Fibroblast of lung (primary cell): ENCODE results near the gene DIS3L2. TPM values are rescaled to one million over a fixed set of nuclear protein-coding genes. Genes with fewer than 3 reads are reported as not detected.

Experiments used
- DNase-seq, 2 donors: peaks; one replicate each; pipeline versions ENCODE4 v3.0.0 to v3.0.0-alpha.2; 2010; ENCODE audit warnings: low read depth in 2 of 2
- H2AFZ ChIP-seq: 2 replicates; pipeline ENCODE4 v1.5.1; 2012; ENCODE audit warnings: low read length, control low read depth, inconsistent platforms
- H3K27ac ChIP-seq: 2 replicates; pipeline ENCODE4 v1.5.1; 2011; ENCODE audit warnings: low read length, control low read depth; ENCODE audit not compliant: insufficient read depth
- H3K27me3 ChIP-seq: 2 replicates; pipeline ENCODE4 v1.5.1; 2011; ENCODE audit warnings: mild to moderate bottlenecking, low read length; ENCODE audit not compliant: control insufficient read depth, insufficient read depth
- H3K36me3 ChIP-seq: 2 replicates; pipeline ENCODE4 v1.5.1; 2011; ENCODE audit warnings: low read length; ENCODE audit not compliant: control insufficient read depth, insufficient read depth
- H3K4me1 ChIP-seq: 2 replicates; pipeline ENCODE4 v1.5.1; 2011; ENCODE audit warnings: low read length; ENCODE audit not compliant: control insufficient read depth, insufficient read depth; ENCODE audit errors: extremely low read depth
- H3K4me2 ChIP-seq: 2 replicates; pipeline ENCODE4 v1.5.1; 2011; ENCODE audit warnings: low read length, control low read depth; ENCODE audit not compliant: insufficient read depth; ENCODE audit errors: extremely low read depth
- H3K4me3 ChIP-seq, 4 experiments: fragments of 200-600 bp in 1 of 4; sonication (generic) in 1 of 4; replicated peaks in 1 of 4; 2 replicates each; pipeline ENCODE4 v1.5.1; 2011 to 2016; ENCODE audit warnings: low read length in 4 of 4, low read depth in 3 of 4, mild to moderate bottlenecking in 3 of 4, control low read depth in 2 of 4, inconsistent platforms in 1 of 4, mixed read lengths in 1 of 4; ENCODE audit not compliant: insufficient read depth in 1 of 4; ENCODE audit errors: control extremely low read depth in 1 of 4
- H3K79me2 ChIP-seq: 2 replicates; pipeline ENCODE4 v1.5.1; 2012; ENCODE audit warnings: mild to moderate bottlenecking, low read length, inconsistent platforms; ENCODE audit not compliant: control insufficient read depth, insufficient read depth
- H3K9ac ChIP-seq: 2 replicates; pipeline ENCODE4 v1.5.1; 2011; ENCODE audit warnings: mild to moderate bottlenecking, low read length, control low read depth; ENCODE audit not compliant: insufficient read depth
- H3K9me3 ChIP-seq: 2 replicates; pipeline ENCODE4 v1.5.1; 2012; ENCODE audit warnings: low read depth, low read length; ENCODE audit not compliant: control insufficient read depth, insufficient read depth
- H4K20me1 ChIP-seq: 2 replicates; pipeline ENCODE4 v1.5.1; 2011; ENCODE audit warnings: low read length; ENCODE audit not compliant: control insufficient read depth, insufficient read depth; ENCODE audit errors: extremely low read depth
- EZH2 ChIP-seq: IDR thresholded peaks from 2 replicates; pipeline ENCODE4 v1.5.1; 2012; ENCODE audit warnings: low read length, control low read depth, mild to moderate bottlenecking; ENCODE audit errors: missing control alignments
- polyA plus RNA-seq, 2 donors: library from polyadenylated mRNA; depleted of rRNA in 1 of 2; stranded (reverse) in 1 of 2; unstranded in 1 of 2; fragments of >200 nt; gene quantifications; 2 replicates each; pipeline ENCODE4 v1.2.1, GENCODE V29; 2011 to 2012; ENCODE audit warnings: missing spikeins in 1 of 2
- total RNA-seq: library from RNA; depleted of rRNA; stranded (reverse); fragments of >200 nt; gene quantifications from 2 replicates; pipeline ENCODE4 v1.2.1, GENCODE V29; 2014
- TF ChIP-seq, protein P1 (sequence below), 2 donors: IDR thresholded peaks in 1 of 2; conservative IDR thresholded peaks in 1 of 2; 1 replicate in 1 of 2; 2 replicates in 1 of 2; pipeline ENCODE4 v1.5.1; 2011 to 2012; ENCODE audit warnings: low read length in 2 of 2, control low read depth in 1 of 2, inconsistent platforms in 1 of 2, low read depth in 1 of 2, mild to moderate bottlenecking in 1 of 2

The DIS3L2 gene
- total and polyA plus RNA-seq, 2 donors (not counting 1 experiment from before 2014, with no cell fraction given) = 5.2 to 15.2 TPM

- Histone ChIP-seq H3K4me3 (no peak overlapping the region), H3K79me2 (no peaks in the 10 kb centered on the region), H3K9me3 (no peaks in the 10 kb centered on the region), H3K9ac (no peak overlapping the region), H3K4me1 (no peaks in the 10 kb centered on the region), H3K36me3 (no peaks in the 10 kb centered on the region), H3K27ac (no peak overlapping the region), H3K4me2 (no peak overlapping the region), H3K27me3 (peaks cover 16% of the 10 kb centered on the region), H4K20me1 (no peaks in the 10 kb centered on the region), H2AFZ (no peak overlapping the region)
- TF ChIP-seq, protein P1, sequence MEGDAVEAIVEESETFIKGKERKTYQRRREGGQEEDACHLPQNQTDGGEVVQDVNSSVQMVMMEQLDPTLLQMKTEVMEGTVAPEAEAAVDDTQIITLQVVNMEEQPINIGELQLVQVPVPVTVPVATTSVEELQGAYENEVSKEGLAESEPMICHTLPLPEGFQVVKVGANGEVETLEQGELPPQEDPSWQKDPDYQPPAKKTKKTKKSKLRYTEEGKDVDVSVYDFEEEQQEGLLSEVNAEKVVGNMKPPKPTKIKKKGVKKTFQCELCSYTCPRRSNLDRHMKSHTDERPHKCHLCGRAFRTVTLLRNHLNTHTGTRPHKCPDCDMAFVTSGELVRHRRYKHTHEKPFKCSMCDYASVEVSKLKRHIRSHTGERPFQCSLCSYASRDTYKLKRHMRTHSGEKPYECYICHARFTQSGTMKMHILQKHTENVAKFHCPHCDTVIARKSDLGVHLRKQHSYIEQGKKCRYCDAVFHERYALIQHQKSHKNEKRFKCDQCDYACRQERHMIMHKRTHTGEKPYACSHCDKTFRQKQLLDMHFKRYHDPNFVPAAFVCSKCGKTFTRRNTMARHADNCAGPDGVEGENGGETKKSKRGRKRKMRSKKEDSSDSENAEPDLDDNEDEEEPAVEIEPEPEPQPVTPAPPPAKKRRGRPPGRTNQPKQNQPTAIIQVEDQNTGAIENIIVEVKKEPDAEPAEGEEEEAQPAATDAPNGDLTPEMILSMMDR (conservative IDR thresholded peaks at IDR 0.05 in 1 of 2, IDR thresholded peaks at IDR 0.05 in 1 of 2; ENCODE audit: low read depth in 1 of 2, low read length in 2 of 2) = no peak
- TF ChIP-seq EZH2 = no peak
- DNase-seq = no peak
These were observed 27.6 kb upstream of the DIS3L2 start for GRCh38 chr2:231933916-231934401.

GRCh38 chr2:231934441-231935206 lies 26.9 kb upstream of the DIS3L2 start:
- Histone ChIP-seq H3K79me2 (no peaks in the 10 kb centered on the region), H3K9ac (no peak overlapping the region), H3K4me2 (no peak overlapping the region), H2AFZ (no peak overlapping the region), H4K20me1 (no peaks in the 10 kb centered on the region), H3K4me1 (no peaks in the 10 kb centered on the region), H3K4me3 (no peak overlapping the region), H3K27me3 (peaks cover 16% of the 10 kb centered on the region), H3K36me3 (no peaks in the 10 kb centered on the region), H3K27ac (no peak overlapping the region), H3K9me3 (no peaks in the 10 kb centered on the region)
- no peak for DNase-seq
- TF ChIP-seq, protein P1 (conservative IDR thresholded peaks at IDR 0.05 in 1 of 2, IDR thresholded peaks at IDR 0.05 in 1 of 2; ENCODE audit: low read depth in 1 of 2, low read length in 2 of 2) = no peak
- no peak for TF ChIP-seq EZH2

- Histone ChIP-seq H3K27ac (no peak overlapping the region), H3K9me3 (no peaks in the 10 kb centered on the region), H2AFZ (no peak overlapping the region)
These were observed 26.3 kb upstream of the DIS3L2 start for GRCh38 chr2:231935207-231935524.

More at GRCh38 chr2:231935207-231935524, 26.3 kb upstream of the DIS3L2 start:
- Histone ChIP-seq H3K79me2 (no peaks in the 10 kb centered on the region), H3K4me2 (no peak overlapping the region), H3K4me1 (no peaks in the 10 kb centered on the region), H3K4me3 (no peak overlapping the region), H3K27me3 (peaks cover 13% of the 10 kb centered on the region), H4K20me1 (no peaks in the 10 kb centered on the region), H3K9ac (no peak overlapping the region), H3K36me3 (no peaks in the 10 kb centered on the region)
- TF ChIP-seq, protein P1 (conservative IDR thresholded peaks at IDR 0.05 in 1 of 2, IDR thresholded peaks at IDR 0.05 in 1 of 2; ENCODE audit: low read depth in 1 of 2, low read length in 2 of 2) = no peak
- DNase-seq = no peak
